OCI-LY1 (cell line): ENCODE data around the gene ZNF831.

Source experiments
- H2AFZ ChIP-seq: fragments of 200-600 bp; sonication (generic), shearing (Covaris generic); 2 replicates; pipeline ENCODE4 v1.6.0; 2014; ENCODE audit warnings: antibody characterized with exemption, mild to moderate bottlenecking, low read length
- H3F3A ChIP-seq: fragments of 200-600 bp; sonication (generic), shearing (Covaris generic); 2 replicates; pipeline ENCODE4 v1.6.0; 2014; ENCODE audit warnings: mild to moderate bottlenecking, antibody characterized with exemption, low read length, moderate library complexity; ENCODE audit not compliant: insufficient read depth
- H3K27ac ChIP-seq: fragments of 200-600 bp; sonication (generic); 2 replicates; pipeline ENCODE4 v1.5.1; 2014; ENCODE audit warnings: low read length, mixed run types, mild to moderate bottlenecking, low read depth; ENCODE audit not compliant: poor library complexity, severe bottlenecking
- H3K27me3 ChIP-seq: fragments of 200-600 bp; sonication (generic); 2 replicates; pipeline ENCODE4 v1.6.0; 2014; ENCODE audit warnings: antibody characterized with exemption, mild to moderate bottlenecking, low read length, moderate library complexity; ENCODE audit not compliant: insufficient read depth
- H3K36me3 ChIP-seq: fragments of 200-600 bp; sonication (generic); 2 replicates; pipeline ENCODE4 v1.6.1; 2014; ENCODE audit warnings: mild to moderate bottlenecking, antibody characterized with exemption, low read length, moderate library complexity, mixed read lengths; ENCODE audit not compliant: insufficient read depth
- H3K4me1 ChIP-seq: fragments of 200-600 bp; sonication (generic); 2 replicates; pipeline ENCODE4 v1.5.1; 2014; ENCODE audit warnings: mild to moderate bottlenecking, low read length, moderate library complexity; ENCODE audit not compliant: insufficient read depth, severe bottlenecking
- H3K4me2 ChIP-seq: fragments of 200-600 bp; sonication (generic), shearing (Covaris generic); 2 replicates; pipeline ENCODE4 v1.6.1; 2014; ENCODE audit warnings: low read length
- H3K4me3 ChIP-seq: fragments of 200-600 bp; sonication (generic); 2 replicates; pipeline ENCODE4 v1.5.1; 2014; ENCODE audit warnings: low read length, low read depth, mild to moderate bottlenecking, mixed read lengths; ENCODE audit not compliant: poor library complexity, severe bottlenecking
- H3K79me2 ChIP-seq: fragments of 200-600 bp; shearing (Covaris generic); 2 replicates; pipeline ENCODE4 v1.6.1; 2016; ENCODE audit warnings: mixed run types, low read length, mixed read lengths; ENCODE audit not compliant: insufficient read depth
- H3K9ac ChIP-seq: fragments of 200-600 bp; sonication (generic), shearing (Covaris generic); 2 replicates; pipeline ENCODE4 v1.6.1; 2014; ENCODE audit warnings: mild to moderate bottlenecking, low read length, mixed read lengths
- H3K9me2 ChIP-seq: fragments of 200-600 bp; sonication (generic), shearing (Covaris generic); 2 replicates; pipeline ENCODE4 v1.6.1; 2014; ENCODE audit warnings: low read depth, mild to moderate bottlenecking, low read length, mixed read lengths
- H3K9me3 ChIP-seq: fragments of 200-600 bp; shearing (Covaris generic); 2 replicates; pipeline ENCODE4 v1.6.1; 2014; ENCODE audit warnings: low read length, mixed read lengths
- H4K20me1 ChIP-seq: fragments of 200-600 bp; sonication (generic), shearing (Covaris generic); 2 replicates; pipeline ENCODE4 v1.6.0; 2016; ENCODE audit warnings: mild to moderate bottlenecking, low read length; ENCODE audit not compliant: insufficient read depth
- EZH2 ChIP-seq: fragments of 200-600 bp; sonication (generic), shearing (Covaris generic); IDR thresholded peaks from 2 replicates; pipeline ENCODE4 v1.8.0; 2017; ENCODE audit warnings: borderline replicate concordance, mixed run types, mild to moderate bottlenecking, antibody characterized with exemption, low read length, moderate library complexity, mixed read lengths
- TF ChIP-seq, protein P1 (sequence below): fragments of 200-600 bp; sonication (generic), shearing (Covaris generic); IDR thresholded peaks from 2 replicates; pipeline ENCODE4 v1.5.1; 2017; ENCODE audit warnings: mild to moderate bottlenecking, antibody characterized with exemption, low read length, moderate library complexity, mixed read lengths

Gene ZNF831

DNA sequence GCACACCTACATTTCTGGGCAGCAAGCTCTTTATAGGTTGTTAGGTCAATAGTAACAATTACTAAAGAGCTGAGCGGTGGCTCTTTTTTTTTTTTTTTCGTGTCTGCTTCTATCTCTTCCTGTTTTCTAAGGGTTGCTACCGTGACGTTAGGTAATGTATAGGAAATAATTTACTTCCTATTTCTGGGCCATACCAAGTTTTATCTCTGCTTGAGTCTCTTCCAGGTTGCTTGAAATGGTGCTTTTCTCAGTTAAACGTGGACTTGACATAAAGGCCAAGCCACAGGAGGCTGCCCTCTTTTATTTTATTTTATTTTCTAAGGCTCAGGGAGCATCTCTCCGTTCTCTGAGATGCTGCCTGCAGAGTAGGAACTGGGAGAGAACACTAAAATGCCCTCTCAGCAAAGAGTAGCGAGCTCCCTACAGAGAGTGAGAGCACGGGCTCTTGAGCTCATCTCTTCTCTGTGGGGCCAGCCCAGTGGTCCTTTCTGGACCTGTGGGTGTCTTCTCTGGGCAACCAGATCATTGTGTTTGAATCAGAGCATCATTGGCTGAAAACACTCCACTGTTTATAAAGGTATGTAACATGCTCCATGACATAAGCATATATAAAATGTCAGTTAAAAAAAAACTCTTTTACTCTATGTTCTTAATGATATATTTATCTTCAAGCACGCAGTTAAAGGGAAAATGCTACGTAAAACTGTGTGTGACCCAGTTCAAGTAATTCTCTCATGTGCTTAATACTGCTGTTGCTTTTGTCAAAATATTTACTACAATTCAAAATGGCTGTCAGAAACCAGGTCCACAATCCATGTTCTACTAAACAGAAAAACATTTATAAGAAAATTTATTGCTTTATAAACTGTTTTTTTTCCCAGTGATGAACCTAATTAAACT is at the start of gene ZNF831:
Gene ZNF831 (plus strand): TSS at position 191 of the 900 bp plus-strand sequence. CDS start 27,199 bp downstream, outside the sequence.
- Histone ChIP-seq H3K36me3 (no peaks in the 10 kb centered on the region), H3F3A (no peaks in the 10 kb centered on the region), H3K4me3 (peak within 1 kb of the TSS; percentile 40), H3K4me1 (peaks cover 16% of the 10 kb centered on the region), H3K9me3 (no peaks in the 10 kb centered on the region), H3K27me3 (no peaks in the 10 kb centered on the region), H3K79me2 (no peaks in the 10 kb centered on the region), H2AFZ (peak within 1 kb of the TSS; percentile 92), H3K27ac (no peak within 1 kb of the TSS), H3K4me2 (peak within 1 kb of the TSS; percentile 59), H3K9ac (no peak within 1 kb of the TSS), H4K20me1 (no peaks in the 10 kb centered on the region), H3K9me2 (no peaks in the 10 kb centered on the region)
- no peak for TF ChIP-seq EZH2
- TF ChIP-seq, protein P1, sequence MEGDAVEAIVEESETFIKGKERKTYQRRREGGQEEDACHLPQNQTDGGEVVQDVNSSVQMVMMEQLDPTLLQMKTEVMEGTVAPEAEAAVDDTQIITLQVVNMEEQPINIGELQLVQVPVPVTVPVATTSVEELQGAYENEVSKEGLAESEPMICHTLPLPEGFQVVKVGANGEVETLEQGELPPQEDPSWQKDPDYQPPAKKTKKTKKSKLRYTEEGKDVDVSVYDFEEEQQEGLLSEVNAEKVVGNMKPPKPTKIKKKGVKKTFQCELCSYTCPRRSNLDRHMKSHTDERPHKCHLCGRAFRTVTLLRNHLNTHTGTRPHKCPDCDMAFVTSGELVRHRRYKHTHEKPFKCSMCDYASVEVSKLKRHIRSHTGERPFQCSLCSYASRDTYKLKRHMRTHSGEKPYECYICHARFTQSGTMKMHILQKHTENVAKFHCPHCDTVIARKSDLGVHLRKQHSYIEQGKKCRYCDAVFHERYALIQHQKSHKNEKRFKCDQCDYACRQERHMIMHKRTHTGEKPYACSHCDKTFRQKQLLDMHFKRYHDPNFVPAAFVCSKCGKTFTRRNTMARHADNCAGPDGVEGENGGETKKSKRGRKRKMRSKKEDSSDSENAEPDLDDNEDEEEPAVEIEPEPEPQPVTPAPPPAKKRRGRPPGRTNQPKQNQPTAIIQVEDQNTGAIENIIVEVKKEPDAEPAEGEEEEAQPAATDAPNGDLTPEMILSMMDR = no peak

DNA sequence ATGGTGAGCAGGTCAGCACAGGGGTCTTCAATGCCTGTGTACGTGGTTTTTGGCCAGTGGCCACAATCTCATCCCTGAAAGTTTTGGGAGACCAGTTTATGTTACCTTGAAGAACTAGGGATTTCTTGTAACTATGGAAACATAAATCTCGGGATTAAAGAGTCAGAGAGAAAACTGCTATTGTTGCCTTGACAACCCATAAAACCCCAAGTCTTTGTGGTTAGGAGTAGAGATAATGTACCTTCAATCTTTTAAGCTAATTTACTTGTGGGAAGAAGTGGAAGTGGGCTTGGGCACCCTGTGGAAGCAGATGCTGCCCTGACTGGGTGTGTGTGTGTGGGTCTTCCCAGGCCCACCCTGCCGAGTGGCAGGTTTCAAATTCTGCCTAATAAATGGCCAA is 46.1 kb upstream of the ZNF831 start:
- Histone ChIP-seq H3K36me3 (no peaks in the 10 kb centered on the region; the same call in 1 of the 2 replicates), H3K4me2 (no peak overlapping the region), H3K4me1 (no peaks in the 10 kb centered on the region), H3K79me2 (no peaks in the 10 kb centered on the region), H3K9me2 (no peaks in the 10 kb centered on the region), H3K27ac (no peak overlapping the region), H3K9me3 (0 out of 2 replicates have a peak, but pooled peaks cover 4% of the 10 kb centered on the region), H3K4me3 (no peak overlapping the region), H3K27me3 (peaks cover 4% of the 10 kb centered on the region; the same call in 1 of the 2 replicates), H3K9ac (no peak overlapping the region), H3F3A (no peaks in the 10 kb centered on the region), H2AFZ (no peak overlapping the region), H4K20me1 (no peaks in the 10 kb centered on the region)
- TF ChIP-seq, protein P1 = no peak
- no peak for TF ChIP-seq EZH2

DNA sequence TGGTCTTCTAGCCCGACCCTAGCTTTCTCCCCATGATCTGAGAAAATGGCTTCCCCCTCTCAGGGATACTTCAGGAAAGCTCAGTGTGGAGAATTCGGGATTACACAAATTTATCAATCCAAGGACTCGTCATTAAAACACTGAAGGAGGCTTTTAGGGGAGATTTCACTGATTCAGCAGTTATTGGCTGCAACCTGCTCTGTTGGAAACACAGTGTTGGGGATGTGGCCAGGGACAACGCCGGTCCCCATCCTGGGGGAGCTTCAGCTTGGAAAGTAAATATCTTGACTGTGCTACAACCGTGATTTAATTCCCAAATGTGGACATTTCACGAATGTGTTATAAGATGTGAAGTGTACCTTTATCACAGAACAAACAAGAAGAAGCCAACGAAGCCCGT is 44.8 kb upstream of the ZNF831 start:
- H3K4me1 ChIP-seq = no peaks in the 10 kb centered on the region
- peaks cover 4% of the 10 kb centered on the region; the same call in 1 of the 2 replicates for H3K27me3 ChIP-seq
- no peak overlapping the region for H3K9ac ChIP-seq

More for the DNA sequence above, 44.8 kb upstream of the ZNF831 start:
- Histone ChIP-seq H3K9me2 (no peaks in the 10 kb centered on the region), H3K36me3 (no peaks in the 10 kb centered on the region; the same call in 1 of the 2 replicates), H3K27ac (no peak overlapping the region), H3K9me3 (0 out of 2 replicates have a peak, but pooled peaks cover 4% of the 10 kb centered on the region), H4K20me1 (no peaks in the 10 kb centered on the region), H2AFZ (no peak overlapping the region), H3K79me2 (no peaks in the 10 kb centered on the region), H3K4me3 (no peak overlapping the region), H3K4me2 (no peak overlapping the region), H3F3A (no peaks in the 10 kb centered on the region)
- no peak for TF ChIP-seq EZH2
- TF ChIP-seq, protein P1 = no peak
